ENCODE results near the gene CEP72. TPM values are rescaled to one million over a fixed set of nuclear protein-coding genes. Genes with fewer than 3 reads are reported as not detected.

Gene CEP72
- polyA plus RNA-seq, 1 experiment, result 1.7 TPM

- Histone ChIP-seq H3K27me3 (ENCODE audit: control insufficient read depth, insufficient read depth, low read length) (no peaks in the 10 kb centered on the region), H3K36me3 (ENCODE audit: control insufficient read depth, insufficient read depth, low read length) (0 out of 2 replicates have a peak, but pooled peaks cover 2% of the 10 kb centered on the region), H3K4me3 (ENCODE audit: low read depth, low read length) (no peak overlapping the region)
- ChIA-PET POLR2A (no interaction called here), CTCF (interaction anchor here (0.6 to 7.3 kb wide), 2 partner anchors 13 to 510 kb away, joined by 3 to 51 read pairs; no protein-coding TSS in a partner anchor)
- TF ChIP-seq CTCF (IDR thresholded peaks at IDR 0.05; ENCODE audit: insufficient read depth, low read depth, low read length), result no peak
- DNase-seq (ENCODE audit: low read depth), result no peak
These were observed 46.0 kb downstream of the CEP72 start for GRCh38 chr5:658103-658502.

GRCh38 chr5:659496-660263, 47.5 kb downstream of the CEP72 start:
- POLR2A ChIA-PET, result no interaction called here
- CTCF ChIA-PET, result interaction anchor here (1.4 kb wide), 1 partner anchor 9 kb away, joined by 3 read pairs; no protein-coding TSS in a partner anchor

DNA sequence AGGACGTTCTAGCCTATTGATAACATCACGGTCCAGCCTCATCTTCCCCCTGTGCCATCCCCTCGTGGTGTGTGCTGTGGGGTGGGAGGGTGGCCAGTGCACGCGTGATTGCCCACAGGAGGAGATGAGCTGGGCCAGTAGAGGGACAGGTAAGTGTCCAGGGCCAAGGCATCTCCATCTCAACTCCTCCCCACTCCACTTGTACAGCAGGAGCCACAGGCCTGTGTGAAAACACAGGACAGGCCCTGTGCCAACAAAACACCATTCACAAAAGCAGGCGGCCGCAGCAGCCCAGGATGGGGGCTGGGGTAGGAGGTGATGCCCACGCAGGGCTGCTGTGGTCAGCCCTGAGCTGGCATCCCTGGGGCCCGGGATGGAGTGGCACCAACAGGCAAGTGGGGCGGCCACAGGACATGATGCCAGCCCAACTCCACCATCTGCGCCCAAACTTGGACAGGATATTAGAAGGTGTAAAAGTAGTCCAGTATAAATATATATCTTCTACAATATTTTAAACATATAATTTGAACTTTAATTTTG, 48.4 kb downstream of the CEP72 start:
- no peak for TF ChIP-seq CTCF (IDR thresholded peaks at IDR 0.05; ENCODE audit: insufficient read depth, low read depth, low read length)
- peaks cover 3% of the 10 kb centered on the region for H3K36me3 ChIP-seq (ENCODE audit: control insufficient read depth, insufficient read depth, low read length)
- ChIA-PET CTCF (interaction anchor here (0.8 kb wide), 1 partner anchor 8 kb away, joined by 3 read pairs; no protein-coding TSS in a partner anchor), POLR2A (no interaction called here)
- no peak for DNase-seq (ENCODE audit: low read depth)
- H3K4me3 ChIP-seq (ENCODE audit: low read depth, low read length), result no peak overlapping the region
- no peaks in the 10 kb centered on the region for H3K27me3 ChIP-seq (ENCODE audit: control insufficient read depth, insufficient read depth, low read length)

More at GRCh38 chr5:659496-660263, 47.5 kb downstream of the CEP72 start:
- no peak for TF ChIP-seq CTCF (IDR thresholded peaks at IDR 0.05; ENCODE audit: insufficient read depth, low read depth, low read length)
- Histone ChIP-seq H3K4me3 (ENCODE audit: low read depth, low read length) (no peak overlapping the region), H3K27me3 (ENCODE audit: control insufficient read depth, insufficient read depth, low read length) (no peaks in the 10 kb centered on the region), H3K36me3 (ENCODE audit: control insufficient read depth, insufficient read depth, low read length) (peaks cover 3% of the 10 kb centered on the region)
- DNase-seq (ENCODE audit: low read depth), result no peak

GRCh38 chr5:661891-662750, 50.0 kb downstream of the CEP72 start:
- Histone ChIP-seq H3K4me3 (ENCODE audit: low read depth, low read length) (no peak overlapping the region), H3K27me3 (ENCODE audit: control insufficient read depth, insufficient read depth, low read length) (no peaks in the 10 kb centered on the region), H3K36me3 (ENCODE audit: control insufficient read depth, insufficient read depth, low read length) (peaks cover 3% of the 10 kb centered on the region)
- ChIA-PET CTCF (no interaction called here), POLR2A (no interaction called here)
- DNase-seq (ENCODE audit: low read depth), result no peak
- no peak for TF ChIP-seq CTCF (IDR thresholded peaks at IDR 0.05; ENCODE audit: insufficient read depth, low read depth, low read length)
